H1 (cell line): ENCODE results near the gene KRT35.

Experiments
- BRCA1 ChIP-seq: IDR thresholded peaks from 2 replicates; pipeline ENCODE4 v1.6.1; 2012; ENCODE audit warnings: low read depth, low read length, improper control_type of control experiment
- CREB1 ChIP-seq: IDR thresholded peaks from 2 replicates; pipeline ENCODE4 v1.6.1; 2012; ENCODE audit warnings: inconsistent platforms
- EZH2 ChIP-seq: fragments of 200-600 bp; sonication (generic); IDR thresholded peaks from 2 replicates; pipeline ENCODE4 v1.7.1; 2012; ENCODE audit warnings: low read depth, mild to moderate bottlenecking, moderate library complexity, low read length, inconsistent platforms; ENCODE audit not compliant: severe bottlenecking
- GABPA ChIP-seq: IDR thresholded peaks from 2 replicates; pipeline ENCODE4 v1.6.1; 2011; ENCODE audit warnings: mild to moderate bottlenecking, low read length, moderate library complexity, borderline replicate concordance; ENCODE audit not compliant: insufficient read depth
- POLR2A ChIP-seq, 2 experiments: IDR thresholded peaks; 1 replicate in 1 of 2; 2 replicates in 1 of 2; pipeline ENCODE4 v1.6.1; 2011; ENCODE audit warnings: low read depth in 2 of 2, low read length in 2 of 2, mild to moderate bottlenecking in 2 of 2; ENCODE audit errors: control extremely low read depth in 1 of 2
- POLR2AphosphoS5 ChIP-seq: IDR thresholded peaks from 2 replicates; pipeline ENCODE4 v1.6.1; 2011; ENCODE audit warnings: low read depth, low read length
- POU5F1 ChIP-seq: IDR thresholded peaks from 2 replicates; pipeline ENCODE4 v1.6.1; 2011; ENCODE audit warnings: low read depth, mild to moderate bottlenecking, low read length, moderate library complexity
- RAD21 ChIP-seq, 2 experiments: IDR thresholded peaks in 1 of 2; conservative IDR thresholded peaks in 1 of 2; 2 replicates each; pipeline ENCODE4 v1.6.1; 2011; ENCODE audit warnings: low read depth in 2 of 2, low read length in 2 of 2, improper control_type of control experiment in 1 of 2, inconsistent platforms in 1 of 2, mild to moderate bottlenecking in 1 of 2, moderate library complexity in 1 of 2

GRCh38 chr17:41507315-41507880, 26.4 kb upstream of the KRT35 start:
- TF ChIP-seq GABPA (no peak), RAD21 (IDR thresholded peaks at IDR 0.05 in 1 of 2, conservative IDR thresholded peaks at IDR 0.05 in 1 of 2; ENCODE audit: low read depth in 2 of 2, low read length in 2 of 2) (no peak), BRCA1 (no peak), POLR2AphosphoS5 (no peak), POU5F1 (no peak), CREB1 (no peak), POLR2A (IDR thresholded peaks at IDR 0.05; ENCODE audit: control extremely low read depth in 1 of 2, low read depth in 2 of 2, low read length in 2 of 2) (no peak), EZH2 (no peak)
